ENCODE measurements around the gene SYT9.

SYT9 gene

GRCh38 chr11:7364660-7365059 is 113.0 kb downstream of the SYT9 start:
- Histone ChIP-seq H3K4me3 (ENCODE audit: low read depth in 1 of 5, low read length in 5 of 5) (no peak overlapping the region), H3K9me3 (ENCODE audit: control insufficient read depth in 5 of 5, low read length in 5 of 5) (no peaks in the 10 kb centered on the region), H3K4me1 (ENCODE audit: control insufficient read depth in 5 of 5, insufficient read depth in 5 of 5, low read length in 5 of 5) (no peaks in the 10 kb centered on the region), H3K27ac (ENCODE audit: low read depth, low read length) (no peak overlapping the region), H3K9ac (ENCODE audit: low read length in 5 of 5) (no peak overlapping the region), H3K36me3 (ENCODE audit: control insufficient read depth in 5 of 5, insufficient read depth in 5 of 5, low read length in 5 of 5) (no peaks in the 10 kb centered on the region), H3K27me3 (ENCODE audit: control insufficient read depth in 5 of 5, insufficient read depth in 4 of 5, low read length in 5 of 5) (no peaks in the 10 kb centered on the region)

- Histone ChIP-seq H3K4me3 (ENCODE audit: low read depth in 1 of 5, low read length in 5 of 5) (no peak overlapping the region), H3K27me3 (ENCODE audit: control insufficient read depth in 5 of 5, insufficient read depth in 4 of 5, low read length in 5 of 5) (no peaks in the 10 kb centered on the region), H3K9me3 (ENCODE audit: control insufficient read depth in 5 of 5, low read length in 5 of 5) (peaks cover 0 to 7% (median 5%) of the 10 kb centered on the region in 5 donors), H3K36me3 (ENCODE audit: control insufficient read depth in 5 of 5, insufficient read depth in 5 of 5, low read length in 5 of 5) (no peaks in the 10 kb centered on the region), H3K4me1 (ENCODE audit: control insufficient read depth in 5 of 5, insufficient read depth in 5 of 5, low read length in 5 of 5) (no peaks in the 10 kb centered on the region), H3K27ac (ENCODE audit: low read depth, low read length) (no peak overlapping the region), H3K9ac (ENCODE audit: low read length in 5 of 5) (no peak overlapping the region)
Measured at GRCh38 chr11:7367803-7368202, 116.1 kb downstream of the SYT9 start.

GRCh38 chr11:7376386-7376785 is 124.7 kb downstream of the SYT9 start:
- H3K4me1 ChIP-seq (ENCODE audit: control insufficient read depth in 5 of 5, insufficient read depth in 5 of 5, low read length in 5 of 5): no peaks in the 10 kb centered on the region
- peaks cover 0 to 10% (median 5%) of the 10 kb centered on the region in 5 donors for H3K9me3 ChIP-seq (ENCODE audit: control insufficient read depth in 5 of 5, low read length in 5 of 5)
- no peak overlapping the region for H3K27ac ChIP-seq (ENCODE audit: low read depth, low read length)
- no peaks in the 10 kb centered on the region for H3K36me3 ChIP-seq (ENCODE audit: control insufficient read depth in 5 of 5, insufficient read depth in 5 of 5, low read length in 5 of 5)
- no peak overlapping the region for H3K4me3 ChIP-seq (ENCODE audit: low read depth in 1 of 5, low read length in 5 of 5)
- H3K27me3 ChIP-seq (ENCODE audit: control insufficient read depth in 5 of 5, insufficient read depth in 4 of 5, low read length in 5 of 5): no peaks in the 10 kb centered on the region
- H3K9ac ChIP-seq (ENCODE audit: low read length in 5 of 5): no peak overlapping the region

GRCh38 chr11:7381937-7382336 is 130.2 kb downstream of the SYT9 start:
- Histone ChIP-seq H3K36me3 (ENCODE audit: control insufficient read depth in 5 of 5, insufficient read depth in 5 of 5, low read length in 5 of 5) (no peaks in the 10 kb centered on the region), H3K9ac (ENCODE audit: low read length in 5 of 5) (no peak overlapping the region), H3K4me3 (ENCODE audit: low read depth in 1 of 5, low read length in 5 of 5) (no peak overlapping the region), H3K9me3 (ENCODE audit: control insufficient read depth in 5 of 5, low read length in 5 of 5) (no peaks in the 10 kb centered on the region), H3K27me3 (ENCODE audit: control insufficient read depth in 5 of 5, insufficient read depth in 4 of 5, low read length in 5 of 5) (no peaks in the 10 kb centered on the region), H3K27ac (ENCODE audit: low read depth, low read length) (no peak overlapping the region), H3K4me1 (ENCODE audit: control insufficient read depth in 5 of 5, insufficient read depth in 5 of 5, low read length in 5 of 5) (no peaks in the 10 kb centered on the region)

- Histone ChIP-seq H3K36me3 (ENCODE audit: control insufficient read depth in 5 of 5, insufficient read depth in 5 of 5, low read length in 5 of 5) (no peaks in the 10 kb centered on the region), H3K9me3 (ENCODE audit: control insufficient read depth in 5 of 5, low read length in 5 of 5) (no peaks in the 10 kb centered on the region), H3K27ac (ENCODE audit: low read depth, low read length) (no peak overlapping the region), H3K9ac (ENCODE audit: low read length in 5 of 5) (no peak overlapping the region), H3K27me3 (ENCODE audit: control insufficient read depth in 5 of 5, insufficient read depth in 4 of 5, low read length in 5 of 5) (no peaks in the 10 kb centered on the region), H3K4me1 (ENCODE audit: control insufficient read depth in 5 of 5, insufficient read depth in 5 of 5, low read length in 5 of 5) (no peaks in the 10 kb centered on the region), H3K4me3 (ENCODE audit: low read depth in 1 of 5, low read length in 5 of 5) (no peak overlapping the region)
Measured at GRCh38 chr11:7383406-7383805, 131.7 kb downstream of the SYT9 start.

GRCh38 chr11:7384691-7385090 is 133.0 kb downstream of the SYT9 start:
- no peak overlapping the region for H3K9ac ChIP-seq (ENCODE audit: low read length in 5 of 5)
- no peaks in the 10 kb centered on the region for H3K9me3 ChIP-seq (ENCODE audit: control insufficient read depth in 5 of 5, low read length in 5 of 5)
- no peaks in the 10 kb centered on the region for H3K36me3 ChIP-seq (ENCODE audit: control insufficient read depth in 5 of 5, insufficient read depth in 5 of 5, low read length in 5 of 5)
- no peak overlapping the region for H3K27ac ChIP-seq (ENCODE audit: low read depth, low read length)
- H3K4me1 ChIP-seq (ENCODE audit: control insufficient read depth in 5 of 5, insufficient read depth in 5 of 5, low read length in 5 of 5): no peaks in the 10 kb centered on the region
- no peak overlapping the region for H3K4me3 ChIP-seq (ENCODE audit: low read depth in 1 of 5, low read length in 5 of 5)
- H3K27me3 ChIP-seq (ENCODE audit: control insufficient read depth in 5 of 5, insufficient read depth in 4 of 5, low read length in 5 of 5): no peaks in the 10 kb centered on the region

GRCh38 chr11:7385532-7385931 is 133.8 kb downstream of the SYT9 start:
- H3K9ac ChIP-seq (ENCODE audit: low read length in 5 of 5): no peak overlapping the region
- H3K27me3 ChIP-seq (ENCODE audit: control insufficient read depth in 5 of 5, insufficient read depth in 4 of 5, low read length in 5 of 5): no peaks in the 10 kb centered on the region
- H3K27ac ChIP-seq (ENCODE audit: low read depth, low read length): no peak overlapping the region
- H3K4me1 ChIP-seq (ENCODE audit: control insufficient read depth in 5 of 5, insufficient read depth in 5 of 5, low read length in 5 of 5): no peaks in the 10 kb centered on the region
- H3K4me3 ChIP-seq (ENCODE audit: low read depth in 1 of 5, low read length in 5 of 5): no peak overlapping the region
- H3K9me3 ChIP-seq (ENCODE audit: control insufficient read depth in 5 of 5, low read length in 5 of 5): peaks cover 0 to 2% (median 0%) of the 10 kb centered on the region in 5 donors
- no peaks in the 10 kb centered on the region for H3K36me3 ChIP-seq (ENCODE audit: control insufficient read depth in 5 of 5, insufficient read depth in 5 of 5, low read length in 5 of 5)

- Histone ChIP-seq H3K4me1 (ENCODE audit: control insufficient read depth in 5 of 5, insufficient read depth in 5 of 5, low read length in 5 of 5) (no peaks in the 10 kb centered on the region), H3K27me3 (ENCODE audit: control insufficient read depth in 5 of 5, insufficient read depth in 4 of 5, low read length in 5 of 5) (peaks cover 0 to 15% (median 4%) of the 10 kb centered on the region in 5 donors), H3K36me3 (ENCODE audit: control insufficient read depth in 5 of 5, insufficient read depth in 5 of 5, low read length in 5 of 5) (no peaks in the 10 kb centered on the region), H3K9me3 (ENCODE audit: control insufficient read depth in 5 of 5, low read length in 5 of 5) (peaks cover 0 to 6% (median 0%) of the 10 kb centered on the region in 5 donors), H3K4me3 (ENCODE audit: low read depth in 1 of 5, low read length in 5 of 5) (no peak overlapping the region), H3K27ac (ENCODE audit: low read depth, low read length) (no peak overlapping the region), H3K9ac (ENCODE audit: low read length in 5 of 5) (no peak overlapping the region)
Measured at GRCh38 chr11:7413961-7414915, 162.5 kb downstream of the SYT9 start.

- Histone ChIP-seq H3K4me3 (ENCODE audit: low read depth in 1 of 5, low read length in 5 of 5) (no peak overlapping the region), H3K9me3 (ENCODE audit: control insufficient read depth in 5 of 5, low read length in 5 of 5) (peaks cover 0 to 6% (median 0%) of the 10 kb centered on the region in 5 donors), H3K36me3 (ENCODE audit: control insufficient read depth in 5 of 5, insufficient read depth in 5 of 5, low read length in 5 of 5) (no peaks in the 10 kb centered on the region), H3K27ac (ENCODE audit: low read depth, low read length) (no peak overlapping the region), H3K9ac (ENCODE audit: low read length in 5 of 5) (no peak overlapping the region), H3K27me3 (ENCODE audit: control insufficient read depth in 5 of 5, insufficient read depth in 4 of 5, low read length in 5 of 5) (peaks cover 0 to 15% (median 4%) of the 10 kb centered on the region in 5 donors), H3K4me1 (ENCODE audit: control insufficient read depth in 5 of 5, insufficient read depth in 5 of 5, low read length in 5 of 5) (no peaks in the 10 kb centered on the region)
Measured at GRCh38 chr11:7414973-7415817, 163.5 kb downstream of the SYT9 start.

- peaks cover 0 to 15% (median 4%) of the 10 kb centered on the region in 5 donors for H3K27me3 ChIP-seq (ENCODE audit: control insufficient read depth in 5 of 5, insufficient read depth in 4 of 5, low read length in 5 of 5)
- no peaks in the 10 kb centered on the region for H3K36me3 ChIP-seq (ENCODE audit: control insufficient read depth in 5 of 5, insufficient read depth in 5 of 5, low read length in 5 of 5)
- H3K27ac ChIP-seq (ENCODE audit: low read depth, low read length): no peak overlapping the region
- H3K9me3 ChIP-seq (ENCODE audit: control insufficient read depth in 5 of 5, low read length in 5 of 5): peaks cover 0 to 6% (median 0%) of the 10 kb centered on the region in 5 donors
- no peak overlapping the region for H3K4me3 ChIP-seq (ENCODE audit: low read depth in 1 of 5, low read length in 5 of 5)
- no peak overlapping the region for H3K9ac ChIP-seq (ENCODE audit: low read length in 5 of 5)
- no peaks in the 10 kb centered on the region for H3K4me1 ChIP-seq (ENCODE audit: control insufficient read depth in 5 of 5, insufficient read depth in 5 of 5, low read length in 5 of 5)
Measured at GRCh38 chr11:7416080-7416479, 164.4 kb downstream of the SYT9 start.
